NCI-H1417 treated with DMSO at 0.1 percent for 48 hours (cell line): ENCODE data around the gene HIBCH.
"Not testable (repeated sequence)": the region's sequence is repeated elsewhere in the genome, so short reads cannot be mapped to it uniquely, and the experiment has no call there.

Source experiments
- DNase-seq: peaks from one replicate; lab custom pipeline; 2025; lab: John Stamatoyannopoulos, UW

HIBCH gene, protein sequence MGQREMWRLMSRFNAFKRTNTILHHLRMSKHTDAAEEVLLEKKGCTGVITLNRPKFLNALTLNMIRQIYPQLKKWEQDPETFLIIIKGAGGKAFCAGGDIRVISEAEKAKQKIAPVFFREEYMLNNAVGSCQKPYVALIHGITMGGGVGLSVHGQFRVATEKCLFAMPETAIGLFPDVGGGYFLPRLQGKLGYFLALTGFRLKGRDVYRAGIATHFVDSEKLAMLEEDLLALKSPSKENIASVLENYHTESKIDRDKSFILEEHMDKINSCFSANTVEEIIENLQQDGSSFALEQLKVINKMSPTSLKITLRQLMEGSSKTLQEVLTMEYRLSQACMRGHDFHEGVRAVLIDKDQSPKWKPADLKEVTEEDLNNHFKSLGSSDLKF

DNA sequence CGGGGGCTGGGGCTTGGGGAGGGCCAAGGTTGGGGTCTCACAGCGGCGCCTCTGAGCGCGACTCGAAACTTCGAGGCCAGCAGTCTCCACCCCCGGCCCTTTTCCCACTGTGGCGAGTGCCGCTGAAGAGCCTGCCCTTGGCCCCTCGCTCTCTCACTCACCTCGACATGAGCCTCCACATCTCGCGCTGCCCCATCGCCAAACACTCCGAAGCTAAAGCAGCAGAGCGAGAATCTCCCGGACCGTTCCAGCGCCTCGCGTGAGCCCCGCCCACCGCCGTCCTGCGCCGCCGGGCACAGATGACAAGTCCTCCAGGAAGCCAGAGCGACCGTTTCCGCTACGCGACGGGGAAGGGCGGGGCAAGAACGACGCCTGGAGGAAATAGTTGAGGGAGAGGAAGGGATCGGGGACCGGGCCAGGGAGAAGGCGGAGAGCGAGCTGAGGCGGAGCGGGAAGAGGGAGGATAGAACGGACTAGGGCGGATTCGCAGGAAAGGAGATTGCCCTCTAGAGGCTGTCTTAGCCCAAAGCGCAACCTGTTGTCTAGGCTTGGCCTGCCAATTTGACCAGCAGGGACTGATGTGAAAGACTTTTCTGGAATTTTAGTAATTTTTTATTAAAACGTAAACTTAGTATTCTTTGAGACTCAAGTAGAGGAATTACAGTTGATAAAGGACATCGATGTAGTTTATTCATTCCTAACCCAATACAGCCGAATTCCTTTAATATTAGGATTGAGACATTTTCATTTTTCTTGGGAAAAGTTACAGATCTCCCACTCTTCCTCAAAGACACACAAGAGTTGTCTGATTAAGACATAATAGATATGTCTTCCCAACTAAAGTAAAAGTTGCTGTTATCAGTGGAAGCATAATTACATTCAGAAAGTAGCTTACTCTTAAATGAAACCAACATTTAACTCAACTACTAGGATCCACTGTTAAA is at the start of gene HIBCH:
HIBCH (minus strand) TSS at position 272 of the 944 bp plus-strand sequence; CDS start at position 196, 76 bp downstream.
- DNase-seq: peak; percentile 97

DNA sequence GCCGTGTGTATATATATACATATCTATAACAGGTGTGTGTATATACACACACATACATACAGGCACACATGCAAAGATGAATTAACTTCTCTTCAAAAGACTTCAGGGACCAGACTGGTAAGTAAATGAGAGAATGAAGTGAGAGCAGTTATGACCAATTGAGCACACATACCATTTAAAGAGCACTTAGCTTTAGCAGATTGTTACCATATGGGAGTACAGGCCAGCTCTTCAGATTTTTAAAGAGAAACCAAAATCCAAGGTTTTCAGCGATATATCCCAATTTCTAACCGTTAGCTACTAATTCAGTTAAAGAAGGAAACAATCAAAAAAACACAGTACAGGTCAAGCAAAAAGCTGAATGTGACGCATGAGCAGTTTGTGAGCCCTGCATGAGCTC is 47.5 kb upstream of the HIBCH start:
- no peak for DNase-seq

DNA sequence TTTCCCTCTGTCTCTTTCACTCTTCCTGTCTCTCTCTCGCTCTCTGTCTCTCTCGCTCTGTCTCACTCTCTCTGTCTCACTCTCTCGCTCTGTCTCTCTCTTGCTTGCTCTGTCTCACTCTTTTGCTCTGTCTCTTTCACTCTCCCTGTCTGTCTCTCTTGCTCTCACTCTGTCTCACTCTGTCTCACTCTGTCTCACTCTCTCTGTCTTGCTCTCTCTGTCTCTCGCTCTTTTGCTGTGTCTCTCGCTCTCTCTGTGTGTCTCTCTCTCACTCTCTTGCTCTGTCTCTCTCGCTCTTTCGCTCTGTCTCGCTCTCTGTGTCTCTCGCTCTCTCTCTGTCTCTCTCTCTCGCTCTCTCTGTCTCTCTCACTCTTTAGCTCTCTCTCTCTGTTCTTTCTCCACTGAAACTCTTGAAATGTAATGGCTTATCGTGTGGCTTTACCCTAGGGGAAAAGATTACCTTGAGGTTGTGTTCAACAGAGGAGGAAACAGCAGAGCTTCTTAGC is 46.7 kb upstream of the HIBCH start:
- DNase-seq: no peak

DNA sequence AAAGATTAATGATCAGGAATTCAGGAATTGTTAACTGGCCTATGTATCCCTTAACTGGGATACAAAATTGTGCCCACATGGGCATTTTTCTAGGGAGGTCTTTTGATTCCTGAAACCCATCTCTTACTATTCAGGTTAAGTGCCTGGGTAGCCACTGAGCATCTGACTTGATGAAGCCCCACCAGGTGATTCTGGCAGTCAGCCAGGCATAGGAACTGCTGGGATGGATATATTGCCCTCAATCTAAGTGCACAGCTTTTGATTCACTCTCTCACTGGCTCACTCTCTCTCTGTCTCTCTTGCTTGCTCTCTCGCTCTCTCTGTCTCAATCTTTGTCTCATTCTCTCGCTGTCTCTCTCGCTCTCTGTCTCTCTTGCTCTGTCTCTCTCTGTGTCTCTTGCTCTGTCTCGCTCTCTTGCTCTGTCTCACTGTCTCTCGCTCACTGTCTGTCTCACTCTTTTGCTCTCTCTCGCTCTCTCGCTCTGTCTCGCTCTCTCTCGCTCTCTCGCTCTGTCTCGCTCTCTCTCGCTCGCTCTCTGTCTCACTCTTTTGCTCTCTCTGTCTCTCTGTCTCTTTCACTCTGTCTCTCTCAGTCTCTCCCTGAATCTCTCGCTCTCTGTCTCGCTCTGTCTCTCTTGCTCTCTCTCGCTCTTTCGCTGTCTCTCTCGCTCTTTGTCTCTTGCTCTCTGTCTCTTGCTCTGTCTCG is 46.0 kb upstream of the HIBCH start:
- DNase-seq: no peak

DNA sequence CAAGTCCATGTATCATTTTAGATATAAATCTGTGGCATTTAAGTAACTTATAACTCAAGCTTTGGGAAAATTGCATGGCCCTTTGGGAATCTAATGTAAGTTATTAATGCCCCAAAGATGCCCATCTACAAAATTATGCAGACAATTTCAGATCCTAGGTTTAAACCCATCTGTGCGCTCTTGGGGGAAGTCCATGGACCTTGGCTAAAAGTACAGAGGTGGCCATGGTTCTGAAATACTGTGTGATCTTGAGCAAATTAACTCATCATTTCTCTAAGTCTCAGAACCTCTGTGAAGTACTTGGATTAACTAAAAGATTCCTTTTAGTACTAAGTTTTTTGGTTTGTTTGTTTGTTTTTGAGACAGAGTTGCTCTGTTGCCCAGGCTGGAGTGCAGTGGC is 43.3 kb upstream of the HIBCH start:
- DNase-seq: no peak

DNA sequence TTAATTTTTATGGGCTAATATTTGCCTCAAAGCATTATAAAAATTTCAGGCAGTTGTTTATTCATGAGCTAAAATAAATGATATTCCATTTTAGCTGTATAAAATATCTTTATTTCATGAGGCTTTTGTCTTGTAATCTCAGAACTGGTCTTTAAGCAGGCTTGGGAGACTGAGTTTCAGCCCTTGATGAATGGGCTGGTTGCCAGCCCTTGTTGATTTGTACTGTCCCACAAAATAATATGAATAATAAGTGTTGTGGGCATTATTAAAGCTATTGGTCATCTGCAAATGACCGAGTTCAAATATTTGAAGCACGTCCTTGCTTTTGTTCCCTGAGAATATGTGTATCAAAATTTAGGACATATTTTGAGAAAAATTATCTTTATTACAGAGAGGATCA is 41.9 kb upstream of the HIBCH start:
- no peak for DNase-seq

DNA sequence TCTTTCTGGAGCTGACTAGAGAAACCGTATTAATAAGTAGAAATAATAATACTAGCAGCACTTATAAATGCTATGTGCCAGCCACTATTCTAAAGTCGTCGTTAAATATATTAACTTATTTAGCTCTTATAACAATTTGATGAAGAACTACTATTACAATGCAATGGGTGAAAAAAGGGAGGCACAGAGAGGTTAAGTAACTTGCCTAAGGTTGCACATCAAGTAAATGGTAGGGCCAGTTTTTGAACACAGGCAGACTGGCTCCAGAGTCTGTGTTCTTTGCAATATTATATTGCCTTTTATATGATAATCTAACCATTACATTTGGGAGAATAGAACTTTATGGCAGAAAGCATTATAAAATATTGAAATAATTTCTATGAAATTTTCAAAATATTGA is 41.3 kb upstream of the HIBCH start:
- DNase-seq: no peak

DNA sequence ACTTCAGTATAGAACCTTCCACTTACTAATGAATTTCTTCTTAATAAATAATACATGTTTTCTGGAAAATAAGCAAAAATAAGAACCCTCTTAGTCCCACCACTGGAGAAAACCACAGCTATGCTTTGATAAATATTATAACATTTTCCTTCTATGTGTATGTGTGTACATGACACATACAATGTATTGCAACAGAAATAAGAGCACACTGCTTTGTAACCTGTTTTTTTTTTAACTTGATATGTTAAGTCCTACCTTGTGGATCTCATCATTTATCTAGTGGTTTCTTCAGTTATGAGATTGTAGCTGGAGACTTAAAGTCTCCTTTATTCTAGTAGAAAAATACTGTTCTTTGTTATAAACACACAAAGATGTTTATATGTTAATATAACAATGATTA is 40.9 kb upstream of the HIBCH start:
- no peak for DNase-seq

DNA sequence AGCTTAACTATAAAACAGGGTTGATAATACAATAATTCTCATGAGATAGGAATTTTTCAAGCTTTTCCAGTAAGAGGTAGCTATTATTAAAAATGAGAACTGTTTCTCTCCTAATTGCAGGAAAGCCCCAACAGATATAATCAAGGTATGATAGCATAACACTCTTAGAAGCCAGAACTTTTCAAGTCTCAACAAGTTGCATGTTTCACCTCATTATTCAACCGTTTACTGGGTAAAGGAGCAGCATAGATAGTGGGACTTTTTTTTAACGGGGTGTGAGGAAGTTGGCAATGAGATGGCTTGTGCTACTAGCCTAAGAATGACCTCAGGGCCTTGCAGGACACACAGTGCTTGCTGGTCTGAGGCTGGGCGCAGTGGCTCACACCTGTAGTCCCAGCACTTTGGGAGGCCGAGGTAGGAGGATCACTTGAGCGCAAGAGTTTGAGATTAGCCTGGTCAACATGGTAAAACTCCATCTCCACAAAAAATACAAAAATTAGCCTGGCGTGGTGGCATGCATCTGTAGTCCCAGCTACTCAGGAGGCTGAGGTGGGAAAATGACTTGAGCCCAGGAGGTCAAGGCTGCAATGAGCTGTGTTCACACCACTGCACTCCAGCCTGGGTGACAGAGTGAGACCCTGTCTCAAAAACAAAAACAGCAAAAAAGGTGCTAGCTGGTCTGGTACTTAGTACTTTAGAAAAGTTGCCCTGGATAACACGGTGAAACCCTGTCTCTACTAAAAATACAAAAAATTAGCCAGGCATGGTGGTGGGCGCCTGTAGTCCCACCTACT is 39.2 kb upstream of the HIBCH start:
- not testable (repeated sequence) for DNase-seq

DNA sequence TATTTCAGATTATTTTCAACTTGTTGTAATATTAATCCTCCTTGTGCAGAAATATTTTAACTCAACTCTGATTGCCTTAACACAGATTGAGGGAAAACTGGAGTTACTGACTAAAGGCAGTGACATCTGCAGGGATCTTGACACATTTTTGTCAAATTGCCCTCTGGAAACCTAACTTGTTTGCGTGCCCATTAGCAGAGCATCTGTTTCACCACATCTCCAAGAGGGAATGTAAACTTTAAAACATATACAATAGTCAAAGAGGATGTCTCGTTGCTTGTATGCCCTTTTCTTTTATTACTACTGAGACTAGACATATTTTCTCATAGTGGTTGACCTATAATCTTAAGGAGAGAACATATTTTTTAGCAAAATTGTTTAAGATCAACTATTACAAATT is 38.0 kb upstream of the HIBCH start:
- DNase-seq: no peak

DNA sequence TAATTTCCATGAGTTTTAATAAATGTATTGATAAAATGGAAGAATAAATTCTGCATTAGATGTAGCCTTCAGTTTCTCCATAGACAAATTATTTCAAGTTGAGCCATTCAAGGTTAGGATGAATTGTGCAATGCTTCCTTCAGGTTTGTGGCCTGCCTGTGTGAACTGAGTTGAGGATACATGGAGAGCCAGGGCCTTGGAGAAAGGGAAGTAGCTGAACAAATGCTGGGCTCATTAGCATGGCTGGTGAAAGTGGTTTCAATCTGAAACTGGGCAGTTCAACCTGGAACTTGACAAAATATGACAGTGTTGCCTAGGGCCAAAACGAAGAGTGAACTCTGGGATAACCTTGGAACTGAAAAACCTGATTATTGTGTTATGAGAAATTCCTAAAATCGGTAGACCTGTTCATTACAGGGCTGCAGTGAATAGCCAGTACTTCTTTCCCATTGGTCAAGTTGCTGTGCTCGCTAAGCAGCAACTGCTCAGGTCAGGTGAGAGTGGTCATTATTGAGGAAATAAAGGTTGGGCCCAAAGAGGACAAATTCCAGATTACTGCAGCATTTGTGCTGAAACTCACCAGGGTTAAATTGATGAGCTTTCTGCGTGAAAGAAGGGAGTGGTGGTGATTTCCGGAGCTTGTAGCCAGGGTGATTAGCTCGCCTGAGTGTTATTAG is 36.5 kb upstream of the HIBCH start:
- no peak for DNase-seq

DNA sequence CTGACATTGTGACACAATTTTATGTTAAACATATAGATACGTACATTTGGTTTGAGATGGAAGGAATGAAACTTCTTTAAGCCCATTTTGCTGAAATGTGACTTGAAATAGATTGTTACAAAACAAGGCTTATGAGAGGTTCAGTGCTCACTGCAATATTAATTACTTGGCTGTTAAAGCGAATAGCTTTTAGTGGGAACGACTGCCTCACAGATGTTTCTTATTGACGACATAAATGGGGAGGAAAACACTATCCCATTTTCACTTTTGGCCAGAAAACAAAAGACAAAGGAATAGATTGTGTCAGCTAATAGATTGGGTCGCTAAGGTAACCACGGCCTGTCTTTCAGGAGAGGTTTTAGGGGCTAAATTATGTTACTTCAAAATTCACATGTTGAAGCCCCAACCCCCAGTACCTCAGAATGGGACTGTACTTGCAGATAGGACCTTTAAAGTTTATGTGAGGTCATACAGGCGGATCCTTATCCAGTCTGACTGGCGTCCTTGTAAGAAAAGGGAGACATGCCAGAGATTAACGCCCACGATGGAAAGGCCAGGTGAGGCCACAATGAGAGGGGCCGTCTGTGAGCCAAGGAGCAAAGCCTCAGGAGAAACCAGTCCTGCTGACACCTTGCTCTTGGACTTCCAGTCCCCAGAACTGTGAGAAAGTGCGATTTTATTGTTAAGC is 34.5 kb upstream of the HIBCH start:
- DNase-seq: no peak

DNA sequence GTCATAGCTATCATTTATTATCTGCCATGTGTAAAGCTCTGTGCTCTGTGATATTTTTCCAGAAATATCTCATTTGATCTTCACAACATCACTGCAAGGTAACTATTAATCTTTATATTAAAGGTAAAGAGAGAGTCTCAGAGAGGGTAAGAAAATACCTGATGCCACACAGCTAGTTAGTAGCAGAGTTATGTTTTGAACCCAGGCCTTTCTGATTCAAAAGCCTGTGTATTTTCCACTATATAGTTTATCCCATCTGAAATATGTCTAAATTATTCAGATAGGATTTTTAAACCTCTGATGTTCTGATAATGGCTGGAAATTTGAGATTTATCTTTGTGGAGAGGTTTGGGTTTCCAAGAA is 33.9 kb upstream of the HIBCH start:
- no peak for DNase-seq

DNA sequence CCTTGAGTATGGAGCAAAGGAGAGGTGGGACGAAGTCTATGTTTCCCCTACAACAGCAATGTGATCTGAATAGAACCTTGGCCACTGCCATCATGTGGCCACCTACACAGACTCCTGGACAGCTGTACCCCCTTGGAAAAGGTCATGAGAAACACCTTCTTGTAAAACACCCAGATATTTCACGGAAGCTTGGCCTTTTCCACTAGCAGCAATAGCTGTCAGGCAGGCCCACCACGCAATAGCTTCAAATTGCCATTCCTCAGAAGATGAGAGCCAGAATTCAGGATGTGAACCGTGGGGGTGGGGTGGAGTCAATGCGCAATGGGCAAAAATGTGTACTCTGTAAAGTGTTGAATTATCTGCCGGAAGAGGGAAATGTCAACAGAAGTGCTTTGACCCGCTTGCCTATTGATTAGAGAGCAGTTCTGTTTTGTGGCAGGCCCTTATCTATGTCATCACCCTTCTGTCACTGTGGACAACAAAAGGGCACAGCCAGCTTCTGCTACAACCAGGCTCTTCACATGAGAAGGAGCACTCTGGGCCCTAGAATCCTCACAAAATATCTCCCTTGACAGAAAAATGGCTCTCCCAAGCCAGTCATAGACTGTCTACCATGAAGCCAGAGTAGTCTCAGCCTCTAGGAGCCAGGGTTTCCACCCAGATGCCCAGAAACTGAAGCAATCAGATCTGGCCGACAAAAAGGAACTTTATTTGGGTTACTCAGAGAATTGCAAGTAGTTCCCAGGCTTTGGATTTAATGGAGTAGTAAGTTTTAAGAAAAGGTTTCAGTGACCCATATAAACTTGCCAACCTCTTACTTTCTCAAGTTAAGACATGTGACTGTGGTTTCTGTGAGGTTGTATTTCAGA is 33.3 kb upstream of the HIBCH start:
- no peak for DNase-seq

DNA sequence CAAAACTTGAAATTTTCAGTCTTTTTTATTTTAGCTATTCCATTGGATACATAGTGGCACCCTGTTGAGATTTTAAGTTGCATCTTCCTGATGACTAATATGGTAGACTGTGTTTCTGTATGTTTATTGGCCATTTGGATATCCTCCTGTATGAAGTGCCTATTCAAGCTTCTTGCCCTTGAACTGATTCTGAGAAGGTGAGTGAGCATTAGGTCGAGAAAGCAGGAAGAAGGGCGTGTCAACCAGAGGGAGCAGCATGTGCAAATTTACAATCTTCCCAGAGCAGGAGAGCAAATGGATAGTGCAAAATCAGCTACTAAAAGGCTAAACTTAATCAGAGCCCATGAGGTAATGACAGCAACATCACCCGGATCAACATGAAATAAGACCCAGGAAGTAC is 32.3 kb upstream of the HIBCH start:
- no peak for DNase-seq

DNA sequence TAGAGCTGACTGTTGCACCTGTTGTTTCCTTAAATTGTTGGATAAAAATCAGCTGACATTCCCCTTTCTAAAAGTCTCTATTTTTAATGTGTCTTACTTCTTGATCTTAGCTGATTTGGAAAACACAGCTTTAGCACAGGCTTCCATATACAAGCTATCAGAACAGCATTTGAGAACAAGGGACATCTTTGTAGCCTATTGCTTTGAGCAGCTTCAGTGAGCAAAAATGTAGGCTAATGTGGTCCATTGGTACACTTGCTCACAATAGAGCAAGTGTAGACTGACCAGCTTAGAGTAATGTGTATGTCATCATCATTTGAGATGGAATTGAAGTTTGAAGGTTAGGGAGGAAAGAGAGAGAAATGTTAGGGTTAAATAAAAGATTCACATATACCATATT is 30.7 kb upstream of the HIBCH start:
- no peak for DNase-seq

DNA sequence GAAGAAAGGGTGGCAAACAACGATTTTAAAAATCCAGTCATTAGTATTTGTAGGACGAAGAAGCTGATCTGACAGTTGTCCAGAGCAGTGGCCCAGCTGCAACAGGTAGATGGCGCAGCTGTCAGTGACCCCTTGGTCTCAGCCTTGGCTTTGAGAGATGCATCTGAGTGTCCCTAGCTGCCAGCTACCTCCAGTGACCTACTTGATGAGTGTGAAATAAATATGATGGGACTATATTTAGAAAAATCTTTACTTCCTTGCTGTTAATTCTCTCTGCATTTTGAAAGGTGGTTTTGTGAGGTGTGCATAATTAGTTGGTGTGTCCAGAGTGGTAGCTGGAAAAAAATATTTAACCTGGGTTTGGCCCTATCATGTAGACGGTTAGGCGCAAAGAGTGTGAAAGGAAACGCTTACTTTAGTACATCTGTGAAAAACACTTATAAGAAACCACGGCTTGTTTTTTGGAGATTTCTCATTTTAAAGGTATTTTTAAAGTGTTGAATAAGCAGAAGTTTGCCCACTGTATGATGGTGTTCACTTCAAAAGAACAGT is 24.7 kb upstream of the HIBCH start:
- DNase-seq: peak; percentile 19

DNA sequence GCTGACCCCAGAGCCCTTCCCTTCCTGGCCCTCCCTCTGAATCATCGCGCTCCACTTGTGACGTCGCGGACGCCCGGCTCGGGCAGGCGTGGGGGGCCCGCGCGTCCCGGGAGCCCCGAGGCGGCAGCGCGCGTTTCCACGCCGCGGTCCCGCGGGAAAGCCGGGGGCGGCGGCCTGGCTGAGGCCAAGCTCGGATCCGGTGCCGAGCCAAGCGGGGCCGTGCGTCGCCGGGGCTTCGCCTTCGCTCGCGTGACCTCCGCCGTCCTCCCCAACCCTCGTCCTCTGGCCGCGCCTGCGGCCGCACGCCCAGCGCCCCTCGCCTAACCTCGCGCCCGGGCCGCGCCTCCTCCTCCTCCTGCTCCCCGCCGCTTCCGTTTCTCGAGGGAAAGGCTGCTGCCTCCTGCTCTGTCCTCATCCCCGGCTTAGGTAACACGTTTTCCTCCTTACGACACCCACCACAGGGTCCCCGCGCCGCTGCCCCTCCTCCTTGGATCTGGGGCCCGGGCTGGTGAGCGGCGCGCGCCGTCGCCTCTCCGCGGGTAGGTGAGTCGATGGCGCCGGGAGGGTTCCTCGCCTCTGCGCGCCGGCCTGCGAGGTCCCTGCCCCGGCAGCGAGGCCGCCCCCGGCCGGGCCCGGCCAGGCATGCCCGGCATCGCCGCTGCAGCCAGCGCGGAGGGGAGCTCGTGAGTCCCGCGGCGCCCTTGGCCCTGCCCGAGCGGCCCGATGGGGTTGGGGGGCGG is 24.1 kb upstream of the HIBCH start, which contains the start of gene INPP1:
INPP1 (plus strand) TSS at position 54 of the 740 bp plus-strand sequence. CDS start 16,514 bp downstream, outside the sequence.
- no peak for DNase-seq
